M059J (cell line): ENCODE data around the gene HSD17B11. TPM values are rescaled to one million over a fixed set of nuclear protein-coding genes. Genes with fewer than 3 reads are reported as not detected.
"Not testable (repeated sequence)": the region's sequence is repeated elsewhere in the genome, so short reads cannot be mapped to it uniquely, and the experiment has no call there.

Experiments
- DNase-seq: peaks from one replicate; pipeline ENCODE4 v3.0.0-alpha.2; 2012; ENCODE audit warnings: low read depth
- total RNA-seq: library from RNA; depleted of rRNA; stranded (reverse); fragments of >200 nt; shearing (Covaris generic); gene quantifications from 2 replicates; pipeline ENCODE4 v1.2.3, GENCODE V29; 2014

Gene HSD17B11
- total RNA-seq, 1 experiment from 2014 or later = 26.1 TPM

- DNase-seq = no peak
Observed at GRCh38 chr4:87359258-87359657, 31.7 kb downstream of the HSD17B11 start.

GRCh38 chr4:87356832-87357526 is 34.0 kb downstream of the HSD17B11 start:
- DNase-seq = no peak

- peak; percentile 39 for DNase-seq
Observed at GRCh38 chr4:87354168-87355102, 36.6 kb downstream of the HSD17B11 start.

- DNase-seq = peak; percentile 46
Observed at GRCh38 chr4:87353592-87353991, 37.4 kb downstream of the HSD17B11 start.

- no peak for DNase-seq
Observed at GRCh38 chr4:87345139-87345538, 45.8 kb downstream of the HSD17B11 start.

GRCh38 chr4:87342872-87343271 is 48.1 kb downstream of the HSD17B11 start:
- DNase-seq = no peak

- peak; percentile 82 for DNase-seq
Observed at GRCh38 chr4:87341954-87342635, 48.9 kb downstream of the HSD17B11 start.

- DNase-seq = no peak
Observed at GRCh38 chr4:87339440-87339839, 51.5 kb downstream of the HSD17B11 start.

- DNase-seq = no peak
Observed at GRCh38 chr4:87337361-87337760, 53.6 kb downstream of the HSD17B11 start.

GRCh38 chr4:87333267-87333666 is 57.7 kb downstream of the HSD17B11 start:
- DNase-seq = no peak

GRCh38 chr4:87330761-87331160 is 60.2 kb downstream of the HSD17B11 start:
- no peak for DNase-seq

GRCh38 chr4:87327136-87327535 is 63.9 kb downstream of the HSD17B11 start:
- DNase-seq = no peak

GRCh38 chr4:87326460-87326859 is 64.5 kb downstream of the HSD17B11 start:
- no peak for DNase-seq

GRCh38 chr4:87322754-87323153 is 68.2 kb downstream of the HSD17B11 start, which contains the start of gene HSD17B13:
TSS of gene HSD17B13 (minus strand) at chr4:87322882. CDS start at chr4:87322841, 41 bp downstream.
- DNase-seq = no peak

GRCh38 chr4:87321888-87322287 is 69.1 kb downstream of the HSD17B11 start:
- DNase-seq = no peak

GRCh38 chr4:87317527-87317926 is 73.5 kb downstream of the HSD17B11 start:
- DNase-seq = no peak

- no peak for DNase-seq
Observed at GRCh38 chr4:87316961-87317360, 74.0 kb downstream of the HSD17B11 start.

GRCh38 chr4:87315000-87315399 is 76.0 kb downstream of the HSD17B11 start:
- not testable (repeated sequence) for DNase-seq

- no peak for DNase-seq
Observed at GRCh38 chr4:87313756-87314155, 77.2 kb downstream of the HSD17B11 start.

GRCh38 chr4:87311684-87312083 is 79.3 kb downstream of the HSD17B11 start:
- DNase-seq = no peak

- peak; percentile 32 for DNase-seq
Observed at GRCh38 chr4:87310691-87311335, 80.2 kb downstream of the HSD17B11 start.

GRCh38 chr4:87309625-87310024 is 81.4 kb downstream of the HSD17B11 start:
- peak; percentile 9 for DNase-seq
